Keratinocyte (primary cell): ENCODE data around the gene FURIN. TPM values are rescaled to one million over a fixed set of nuclear protein-coding genes. Genes with fewer than 3 reads are reported as not detected.

Experiments
- DNase-seq: peaks from one replicate; pipeline ENCODE4 v3.0.0-alpha.2; 2011; ENCODE audit warnings: low read depth, missing footprints, low spot score
- FAIRE-seq: peaks from 2 replicates; lab custom pipeline; 2011; peaks lifted over from hg19 to GRCh38; lab: Jason Lieb, UNC
- H2AFZ ChIP-seq: 2 replicates; pipeline ENCODE4 v1.6.0; 2012; ENCODE audit warnings: low read length, control low read depth, inconsistent platforms; ENCODE audit not compliant: control insufficient read depth
- H3K27ac ChIP-seq: 2 replicates; pipeline ENCODE4 v1.5.1; 2011; ENCODE audit warnings: low read length; ENCODE audit not compliant: control insufficient read depth, insufficient read depth
- H3K27me3 ChIP-seq: 3 replicates; pipeline ENCODE4 v1.6.0; 2011; ENCODE audit warnings: low read length; ENCODE audit not compliant: control insufficient read depth, insufficient read depth; ENCODE audit errors: extremely low read depth
- H3K36me3 ChIP-seq, 2 experiments: 2 replicates in 1 of 2; 3 replicates in 1 of 2; pipeline ENCODE4 v1.5.1; 2011; ENCODE audit warnings: low read length in 2 of 2, mild to moderate bottlenecking in 1 of 2; ENCODE audit not compliant: control insufficient read depth in 2 of 2, insufficient read depth in 2 of 2; ENCODE audit errors: extremely low read depth in 1 of 2
- H3K4me1 ChIP-seq: 3 replicates; pipeline ENCODE4 v1.5.1; 2011; ENCODE audit warnings: low read length; ENCODE audit not compliant: control insufficient read depth, insufficient read depth; ENCODE audit errors: extremely low read depth
- H3K4me2 ChIP-seq: 3 replicates; pipeline ENCODE4 v1.6.0; 2011; ENCODE audit warnings: low read depth, low read length; ENCODE audit not compliant: control insufficient read depth, insufficient read depth; ENCODE audit errors: extremely low read depth
- H3K4me3 ChIP-seq, 3 experiments: fragments of 200-600 bp in 1 of 3; sonication (generic) in 1 of 3; 2 replicates in 2 of 3; 3 replicates in 1 of 3; pipeline ENCODE4 v1.5.1; 2011 to 2016; ENCODE audit warnings: low read length in 3 of 3, mild to moderate bottlenecking in 3 of 3, control low read depth in 2 of 3, inconsistent platforms in 1 of 3, low read depth in 1 of 3, mixed read lengths in 1 of 3, mixed run types in 1 of 3, moderate library complexity in 1 of 3; ENCODE audit not compliant: control insufficient read depth in 2 of 3, insufficient read depth in 2 of 3; ENCODE audit errors: extremely low read depth in 1 of 3
- H3K79me2 ChIP-seq: 2 replicates; pipeline ENCODE4 v1.6.0; 2012; ENCODE audit warnings: low read length; ENCODE audit not compliant: control insufficient read depth, insufficient read depth
- H3K9ac ChIP-seq: 3 replicates; pipeline ENCODE4 v1.6.0; 2011; ENCODE audit warnings: low read length; ENCODE audit not compliant: control insufficient read depth, insufficient read depth; ENCODE audit errors: extremely low read depth
- H3K9me1 ChIP-seq: 3 replicates; pipeline ENCODE4 v1.6.0; 2011; ENCODE audit warnings: low read length; ENCODE audit not compliant: control insufficient read depth, insufficient read depth; ENCODE audit errors: extremely low read depth
- H3K9me3 ChIP-seq: 2 replicates; pipeline ENCODE4 v1.5.1; 2012; ENCODE audit warnings: low read depth, low read length; ENCODE audit not compliant: control insufficient read depth
- H4K20me1 ChIP-seq: 3 replicates; pipeline ENCODE4 v1.6.0; 2011; ENCODE audit warnings: low read length; ENCODE audit not compliant: control insufficient read depth, insufficient read depth; ENCODE audit errors: extremely low read depth
- CTCF ChIP-seq, 3 experiments: IDR thresholded peaks in 1 of 3; conservative IDR thresholded peaks in 1 of 3; optimal IDR thresholded peaks in 1 of 3; 2 replicates in 2 of 3; 3 replicates in 1 of 3; pipeline versions ENCODE3 to v1.5.1; 2011; ENCODE audit warnings: low read length in 3 of 3, mild to moderate bottlenecking in 3 of 3, moderate library complexity in 2 of 3, control low read depth in 1 of 3, inconsistent platforms in 1 of 3; ENCODE audit not compliant: insufficient read depth in 2 of 3; ENCODE audit errors: extremely low read depth in 1 of 3
- EZH2 ChIP-seq: IDR thresholded peaks from one replicate; pipeline ENCODE4 v1.6.1; 2012; ENCODE audit warnings: inconsistent platforms, mild to moderate bottlenecking, low read length, moderate library complexity
- dilution Hi-C: fragments of 300-500 bp; cut with MboI; formaldehyde crosslinking; loops from one replicate; pipeline ENCODE4 v1.7.0; 2020; ENCODE audit warnings: low sequenced_read_pairs; ENCODE audit not compliant: extremely low pct_ligation_motif_present
- polyA plus RNA-seq, 5 experiments: library from polyadenylated mRNA; depleted of rRNA in 3 of 5; stranded (reverse) in 3 of 5; stranded (forward) in 1 of 5; unstranded in 1 of 5; fragments of >200 nt; gene quantifications; 1 replicate in 1 of 5; 2 replicates in 3 of 5; 3 replicates in 1 of 5; pipeline versions ENCODE4 v1.2.1 to v1.2.3, GENCODE V29; 2011 to 2012; ENCODE audit warnings: missing spikeins in 2 of 5, low read depth in 1 of 5, low replicate concordance in 1 of 5

Gene FURIN
- polyA plus RNA-seq, 1 donor (not counting 4 experiments of a cell fraction or from before 2014, with no cell fraction given): 22.8 TPM

DNA sequence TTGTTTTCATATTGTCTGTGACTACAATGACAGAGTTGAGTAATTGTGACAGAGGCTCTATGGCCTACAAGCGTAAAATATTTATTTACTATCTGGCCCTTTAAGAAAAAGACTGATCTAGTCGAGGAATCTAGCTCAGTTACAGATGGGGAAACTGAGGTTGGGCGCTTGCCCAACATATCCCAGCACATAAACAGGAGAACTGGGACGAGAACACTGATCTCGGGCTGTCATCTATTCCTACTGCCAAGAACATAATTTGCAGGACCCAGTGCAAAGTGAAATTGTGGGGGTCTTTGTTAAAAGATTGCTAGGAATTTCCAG lies 17.9 kb downstream of the FURIN start:
- TF ChIP-seq CTCF (optimal IDR thresholded peaks at IDR 0.05 in 1 of 3, IDR thresholded peaks at IDR 0.05 in 1 of 3, conservative IDR thresholded peaks at IDR 0.05 in 1 of 3; ENCODE audit: extremely low read depth in 1 of 3, insufficient read depth in 2 of 3, low read length in 3 of 3): no peak
- TF ChIP-seq EZH2: no peak
- no peak for FAIRE-seq
- Histone ChIP-seq H3K9me1 (no peaks in the 10 kb centered on the region), H3K27me3 (no peaks in the 10 kb centered on the region), H3K4me1 (no peaks in the 10 kb centered on the region), H3K4me3 (no peak overlapping the region), H3K9me3 (no peaks in the 10 kb centered on the region), H4K20me1 (no peaks in the 10 kb centered on the region), H3K4me2 (no peak overlapping the region), H3K36me3 (peaks cover 0 to 5% of the 10 kb centered on the region in 2 experiments), H3K27ac (no peak overlapping the region), H3K9ac (no peak overlapping the region), H3K79me2 (no peaks in the 10 kb centered on the region), H2AFZ (no peak overlapping the region)
- DNase-seq: no peak
- dilution Hi-C loops: no loop called here

DNA sequence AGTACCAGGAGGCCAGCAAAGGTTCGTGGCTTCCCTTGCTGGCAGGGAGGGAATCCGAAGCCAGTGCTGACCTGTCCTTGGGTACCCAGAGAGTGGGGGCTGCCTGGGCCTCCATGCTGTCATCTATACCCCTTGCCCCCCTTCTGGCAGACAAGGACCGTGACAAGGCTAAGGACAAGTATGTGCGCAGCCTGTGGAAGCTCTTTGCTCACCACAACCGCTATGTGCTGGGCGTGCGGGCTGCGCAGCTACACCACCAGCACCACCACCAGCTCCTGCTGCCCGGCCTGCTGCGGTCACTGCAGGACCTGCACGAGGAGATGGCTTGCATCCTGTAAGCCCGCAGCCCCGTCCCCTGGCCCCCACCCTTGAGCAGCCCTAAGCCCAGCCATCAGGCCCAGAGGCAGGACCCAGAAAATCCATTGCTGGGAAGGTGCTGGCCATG lies 18.7 kb downstream of the FURIN start:
- no peak overlapping the region for H3K9ac ChIP-seq
- TF ChIP-seq EZH2: no peak
- DNase-seq (no peak), FAIRE-seq (no peak)
- H3K4me3 ChIP-seq: no peak overlapping the region
- peaks cover 0 to 4% of the 10 kb centered on the region in 2 experiments for H3K36me3 ChIP-seq
- no peaks in the 10 kb centered on the region for H3K4me1 ChIP-seq
- no peak overlapping the region for H2AFZ ChIP-seq
- H3K9me3 ChIP-seq: no peaks in the 10 kb centered on the region
- no peaks in the 10 kb centered on the region for H4K20me1 ChIP-seq
- H3K27ac ChIP-seq: no peak overlapping the region
- no peaks in the 10 kb centered on the region for H3K79me2 ChIP-seq
- H3K27me3 ChIP-seq: no peaks in the 10 kb centered on the region
- H3K9me1 ChIP-seq: no peaks in the 10 kb centered on the region
- dilution Hi-C loops: no loop called here
- H3K4me2 ChIP-seq: no peak overlapping the region

GRCh38 chr15:90889313-90889730 lies 20.9 kb downstream of the FURIN start:
- no peak for DNase-seq
- Histone ChIP-seq H3K4me3 (no peak overlapping the region), H3K9ac (no peak overlapping the region), H3K79me2 (no peaks in the 10 kb centered on the region), H3K27ac (no peak overlapping the region), H3K9me1 (no peaks in the 10 kb centered on the region), H3K36me3 (no peaks in the 10 kb centered on the region), H2AFZ (no peak overlapping the region), H4K20me1 (no peaks in the 10 kb centered on the region), H3K4me1 (no peaks in the 10 kb centered on the region), H3K9me3 (no peaks in the 10 kb centered on the region), H3K4me2 (no peak overlapping the region), H3K27me3 (no peaks in the 10 kb centered on the region)
- FAIRE-seq: no peak
- dilution Hi-C loops: no loop called here
- no peak for TF ChIP-seq CTCF (optimal IDR thresholded peaks at IDR 0.05 in 1 of 3, IDR thresholded peaks at IDR 0.05 in 1 of 3, conservative IDR thresholded peaks at IDR 0.05 in 1 of 3; ENCODE audit: extremely low read depth in 1 of 3, insufficient read depth in 2 of 3, low read length in 3 of 3)
- TF ChIP-seq EZH2: no peak
